ENCODE data around the gene RAMAC. TPM values are rescaled to one million over a fixed set of nuclear protein-coding genes. Genes with fewer than 3 reads are reported as not detected.

Gene RAMAC
- total RNA-seq, 1 experiment from 2014 or later = 31.8 TPM

DNA sequence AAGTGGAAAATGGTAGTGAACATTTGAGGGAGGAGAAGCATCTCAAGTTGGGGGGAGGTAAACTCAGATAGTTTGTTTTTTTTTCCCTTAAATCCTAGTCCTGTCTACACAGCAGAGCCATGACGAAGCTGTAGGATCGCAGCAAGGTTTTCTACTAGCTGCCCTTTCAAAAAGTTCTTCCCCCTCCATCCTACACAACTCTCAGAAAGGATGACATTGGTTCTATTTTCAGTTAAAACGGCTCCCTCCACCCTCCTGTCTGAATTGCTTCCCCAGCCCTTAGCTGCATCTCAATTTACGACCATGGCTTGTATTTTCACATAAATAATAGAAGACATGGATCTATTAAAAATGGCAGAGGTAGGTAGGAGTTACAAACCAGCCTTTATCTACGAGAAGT, 35.7 kb upstream of the RAMAC start:
- no peaks in the 10 kb centered on the region for H3K9me3 Mint-ChIP-seq (ENCODE audit: unreplicated experiment)
- Histone ChIP-seq H3K36me3 (ENCODE audit: control insufficient read depth, insufficient read depth, low read length) (no peaks in the 10 kb centered on the region), H3K4me3 (ENCODE audit: low read depth, low read length) (no peak overlapping the region), H3K27me3 (replicated peaks; ENCODE audit: control insufficient read depth, insufficient read depth, low read length) (no peaks in the 10 kb centered on the region; the same call in 1 of the 2 replicates), H3K9me3 (no peaks in the 10 kb centered on the region), H3K4me1 (no peaks in the 10 kb centered on the region)
- TF ChIP-seq, protein P1, sequence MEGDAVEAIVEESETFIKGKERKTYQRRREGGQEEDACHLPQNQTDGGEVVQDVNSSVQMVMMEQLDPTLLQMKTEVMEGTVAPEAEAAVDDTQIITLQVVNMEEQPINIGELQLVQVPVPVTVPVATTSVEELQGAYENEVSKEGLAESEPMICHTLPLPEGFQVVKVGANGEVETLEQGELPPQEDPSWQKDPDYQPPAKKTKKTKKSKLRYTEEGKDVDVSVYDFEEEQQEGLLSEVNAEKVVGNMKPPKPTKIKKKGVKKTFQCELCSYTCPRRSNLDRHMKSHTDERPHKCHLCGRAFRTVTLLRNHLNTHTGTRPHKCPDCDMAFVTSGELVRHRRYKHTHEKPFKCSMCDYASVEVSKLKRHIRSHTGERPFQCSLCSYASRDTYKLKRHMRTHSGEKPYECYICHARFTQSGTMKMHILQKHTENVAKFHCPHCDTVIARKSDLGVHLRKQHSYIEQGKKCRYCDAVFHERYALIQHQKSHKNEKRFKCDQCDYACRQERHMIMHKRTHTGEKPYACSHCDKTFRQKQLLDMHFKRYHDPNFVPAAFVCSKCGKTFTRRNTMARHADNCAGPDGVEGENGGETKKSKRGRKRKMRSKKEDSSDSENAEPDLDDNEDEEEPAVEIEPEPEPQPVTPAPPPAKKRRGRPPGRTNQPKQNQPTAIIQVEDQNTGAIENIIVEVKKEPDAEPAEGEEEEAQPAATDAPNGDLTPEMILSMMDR (IDR thresholded peaks at IDR 0.05; ENCODE audit: insufficient read depth in 1 of 2, low read depth in 1 of 2, low read length in 1 of 2, severe bottlenecking in 1 of 2, unreplicated experiment in 1 of 2) = no peak
- no peak for DNase-seq
- H3K27ac Mint-ChIP-seq (ENCODE audit: unreplicated experiment) = no peak overlapping the region
- intact Hi-C loops (cut with micrococcal nuclease; ENCODE audit: unreplicated experiment) = no loop called here
- H3K36me3 Mint-ChIP-seq (ENCODE audit: insufficient read depth, unreplicated experiment) = no peaks in the 10 kb centered on the region
- CTCF ChIA-PET = no interaction called here
- no TSS peak for BruUV-seq (replicated peaks)
- H3K4me1 Mint-ChIP-seq (ENCODE audit: low read depth, unreplicated experiment) = no peaks in the 10 kb centered on the region
- peaks cover 13% of the 10 kb centered on the region for H3K27me3 Mint-ChIP-seq (ENCODE audit: insufficient read depth, unreplicated experiment)
- POLR2A ChIA-PET = no interaction called here
- no peak overlapping the region for H3K4me3 Mint-ChIP-seq (ENCODE audit: unreplicated experiment)

DNA sequence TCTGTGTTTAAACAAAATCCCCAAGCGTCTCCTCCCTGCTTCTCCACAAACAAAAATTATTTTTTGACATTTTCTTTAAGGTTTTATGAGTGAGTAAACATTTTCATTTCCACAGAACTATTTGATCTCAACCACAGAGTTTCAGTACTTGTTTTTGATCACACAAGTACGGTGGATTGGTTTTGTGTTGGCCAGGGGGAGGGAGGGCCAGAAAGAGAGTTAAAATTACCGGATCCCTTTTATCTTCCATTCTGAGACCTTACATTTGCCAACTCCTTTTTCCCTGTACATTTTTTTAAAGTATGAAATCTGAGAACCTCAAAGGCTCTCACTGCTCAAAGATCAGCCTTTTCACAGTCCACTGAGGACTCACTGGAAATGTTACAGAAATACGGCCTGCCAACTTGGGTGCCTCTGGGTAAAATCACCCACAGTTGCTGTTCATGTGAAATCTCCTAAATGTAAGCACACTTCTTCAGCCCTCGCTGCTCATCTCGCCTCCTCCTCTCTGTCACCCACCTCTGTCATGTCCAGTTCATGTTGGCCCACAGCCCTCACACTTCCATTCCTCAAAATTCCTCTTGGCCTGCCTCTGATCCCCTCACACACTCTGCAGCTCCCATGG, 35.2 kb upstream of the RAMAC start:
- H3K36me3 Mint-ChIP-seq (ENCODE audit: insufficient read depth, unreplicated experiment) = no peaks in the 10 kb centered on the region
- intact Hi-C loops (cut with micrococcal nuclease; ENCODE audit: unreplicated experiment) = no loop called here
- DNase-seq = no peak
- peaks cover 13% of the 10 kb centered on the region for H3K27me3 Mint-ChIP-seq (ENCODE audit: insufficient read depth, unreplicated experiment)
- no peaks in the 10 kb centered on the region for H3K4me1 Mint-ChIP-seq (ENCODE audit: low read depth, unreplicated experiment)
- no peaks in the 10 kb centered on the region for H3K4me1 ChIP-seq
- no peaks in the 10 kb centered on the region for H3K36me3 ChIP-seq (ENCODE audit: control insufficient read depth, insufficient read depth, low read length)
- POLR2A ChIA-PET = no interaction called here
- H3K9me3 Mint-ChIP-seq (ENCODE audit: unreplicated experiment) = no peaks in the 10 kb centered on the region
- H3K27me3 ChIP-seq (replicated peaks; ENCODE audit: control insufficient read depth, insufficient read depth, low read length) = no peaks in the 10 kb centered on the region; the same call in 1 of the 2 replicates
- no TSS peak for BruUV-seq (replicated peaks)
- CTCF ChIA-PET = no interaction called here
- no peaks in the 10 kb centered on the region for H3K9me3 ChIP-seq
- H3K4me3 ChIP-seq (ENCODE audit: low read depth, low read length) = no peak overlapping the region
- H3K4me3 Mint-ChIP-seq (ENCODE audit: unreplicated experiment) = no peak overlapping the region
- no peak overlapping the region for H3K27ac Mint-ChIP-seq (ENCODE audit: unreplicated experiment)
- TF ChIP-seq, protein P1 (IDR thresholded peaks at IDR 0.05; ENCODE audit: insufficient read depth in 1 of 2, low read depth in 1 of 2, low read length in 1 of 2, severe bottlenecking in 1 of 2, unreplicated experiment in 1 of 2) = no peak

DNA sequence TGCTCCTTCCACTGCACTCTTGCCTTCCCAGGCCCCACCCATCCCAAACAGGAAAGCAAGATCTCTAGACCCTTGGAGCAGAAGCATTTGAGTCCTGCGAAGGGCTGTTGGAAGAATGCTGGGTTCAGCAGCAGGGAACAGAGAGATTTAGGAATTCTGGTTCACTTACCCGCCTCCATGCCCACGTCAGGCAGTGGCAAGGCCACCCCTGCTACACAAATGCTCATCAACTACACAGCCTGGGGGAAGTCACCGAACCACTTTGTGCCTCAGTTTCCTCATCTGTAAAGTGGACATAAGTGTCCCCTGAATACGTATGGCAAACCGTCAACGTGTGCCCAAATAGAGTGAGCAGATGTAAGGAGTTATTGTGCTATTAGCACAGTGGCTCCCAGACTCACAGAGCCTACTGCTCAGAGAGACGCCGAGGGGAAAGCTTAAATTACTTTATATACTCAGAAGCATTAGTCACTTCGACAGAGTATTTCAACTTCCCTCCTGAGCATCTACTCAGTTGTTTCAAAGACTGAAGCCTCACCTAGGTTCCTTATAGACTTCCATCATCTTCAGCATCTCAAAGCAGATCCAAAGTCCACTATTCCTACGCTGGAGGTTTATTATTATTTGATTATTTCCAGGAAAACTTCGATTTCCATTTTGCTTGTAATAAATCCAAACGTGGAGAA, 34.4 kb upstream of the RAMAC start:
- no peaks in the 10 kb centered on the region for H3K4me1 ChIP-seq
- H3K4me3 Mint-ChIP-seq (ENCODE audit: unreplicated experiment) = peak overlapping the region; percentile 42
- no TSS peak for BruUV-seq (replicated peaks)
- H3K27ac Mint-ChIP-seq (ENCODE audit: unreplicated experiment) = no peak overlapping the region
- no peak for DNase-seq
- H3K27me3 Mint-ChIP-seq (ENCODE audit: insufficient read depth, unreplicated experiment) = peaks cover 9% of the 10 kb centered on the region
- no peaks in the 10 kb centered on the region for H3K36me3 ChIP-seq (ENCODE audit: control insufficient read depth, insufficient read depth, low read length)
- ChIA-PET POLR2A (no interaction called here), CTCF (no interaction called here)
- no peaks in the 10 kb centered on the region for H3K36me3 Mint-ChIP-seq (ENCODE audit: insufficient read depth, unreplicated experiment)
- TF ChIP-seq, protein P1 (IDR thresholded peaks at IDR 0.05; ENCODE audit: insufficient read depth in 1 of 2, low read depth in 1 of 2, low read length in 1 of 2, severe bottlenecking in 1 of 2, unreplicated experiment in 1 of 2) = no peak
- H3K27me3 ChIP-seq (replicated peaks; ENCODE audit: control insufficient read depth, insufficient read depth, low read length) = no peaks in the 10 kb centered on the region; the same call in 1 of the 2 replicates
- H3K9me3 Mint-ChIP-seq (ENCODE audit: unreplicated experiment) = no peaks in the 10 kb centered on the region
- H3K4me1 Mint-ChIP-seq (ENCODE audit: low read depth, unreplicated experiment) = no peaks in the 10 kb centered on the region
- no peaks in the 10 kb centered on the region for H3K9me3 ChIP-seq
- intact Hi-C loops (cut with micrococcal nuclease; ENCODE audit: unreplicated experiment) = no loop called here
- peak overlapping the region; percentile 38 for H3K4me3 ChIP-seq (ENCODE audit: low read depth, low read length)

Data from Caco-2 (cell line).